HepG2 (cell line): ENCODE results near the gene LRPAP1. TPM values are rescaled to one million over a fixed set of nuclear protein-coding genes. Genes with fewer than 3 reads are reported as not detected.
A peak's percentile ranks its signal among the peaks of the same experiment; 100 is the strongest.

Source experiments
- ELF4 ChIP-seq: sonication (generic); formaldehyde crosslinking; IDR thresholded peaks from 2 replicates; pipeline ENCODE4 v1.5.0; 2020; ENCODE audit warnings: missing genetic modification reagents, mild to moderate bottlenecking, moderate library complexity, borderline replicate concordance
- KLF16 ChIP-seq, 2 experiments: sonication (generic) in 1 of 2; formaldehyde crosslinking in 1 of 2; IDR thresholded peaks; 2 replicates each; pipeline versions ENCODE4 v1.6.1 to v1.8.0; 2016 to 2023; ENCODE audit warnings: missing genetic modification reagents in 2 of 2, missing compliant biosample characterization in 1 of 2
- MXI1 ChIP-seq: IDR thresholded peaks from 3 replicates; pipeline ENCODE4 v1.6.1; 2012; ENCODE audit warnings: low read depth, low read length, inconsistent platforms, borderline replicate concordance
- MYC ChIP-seq: sonication (generic); formaldehyde crosslinking; IDR thresholded peaks from 2 replicates; pipeline ENCODE4 v1.9.0; 2021; ENCODE audit warnings: missing genetic modification reagents, borderline replicate concordance
- NR0B2 ChIP-seq: sonication (generic); formaldehyde crosslinking; IDR thresholded peaks from 2 replicates; pipeline ENCODE4 v1.4.0; 2020; ENCODE audit warnings: mild to moderate bottlenecking, missing genetic modification reagents
- NR1H2 ChIP-seq: sonication (generic); formaldehyde crosslinking; IDR thresholded peaks from 2 replicates; pipeline ENCODE4 v1.8.1; 2022; ENCODE audit warnings: low read depth, missing genetic modification reagents, borderline replicate concordance
- PAXIP1 ChIP-seq: sonication (generic); formaldehyde crosslinking; conservative IDR thresholded peaks from 2 replicates; pipeline ENCODE4 v1.4.0; 2020; ENCODE audit warnings: mild to moderate bottlenecking, missing genetic modification reagents, moderate library complexity
- PCBP2 ChIP-seq: fragments of 200-400 bp; formaldehyde crosslinking; optimal IDR thresholded peaks from 2 replicates; pipeline ENCODE3; 2018; ENCODE audit warnings: low read length, low read depth; ENCODE audit not compliant: poor library complexity, severe bottlenecking
- PHF21A ChIP-seq: sonication (generic); formaldehyde crosslinking; IDR thresholded peaks from 2 replicates; pipeline ENCODE4 v1.5.0; 2020; ENCODE audit warnings: mild to moderate bottlenecking, missing genetic modification reagents
- PLSCR1 ChIP-seq: sonication (generic); formaldehyde crosslinking; IDR thresholded peaks from 2 replicates; pipeline ENCODE4 v1.5.0; 2020; ENCODE audit warnings: missing genetic modification reagents, mild to moderate bottlenecking, borderline replicate concordance
- SMAD3 ChIP-seq: sonication (generic); formaldehyde crosslinking; IDR thresholded peaks from 2 replicates; pipeline ENCODE4 v1.4.0; 2020; ENCODE audit warnings: missing genetic modification reagents
- SNAPC5 ChIP-seq: sonication (generic); formaldehyde crosslinking; IDR thresholded peaks from 2 replicates; pipeline ENCODE4 v1.8.1; 2023; ENCODE audit warnings: mild to moderate bottlenecking, missing genetic modification reagents, borderline replicate concordance
- SRF ChIP-seq: IDR thresholded peaks from 2 replicates; pipeline ENCODE4 v1.6.1; 2011; ENCODE audit warnings: mild to moderate bottlenecking, low read depth, low read length, moderate library complexity
- ZBTB14 ChIP-seq: sonication (generic); formaldehyde crosslinking; IDR thresholded peaks from 2 replicates; pipeline ENCODE4 v1.4.0; 2020; ENCODE audit warnings: missing genetic modification reagents
- ZBTB20 ChIP-seq: sonication (generic); formaldehyde crosslinking; IDR thresholded peaks from 2 replicates; pipeline ENCODE4 v1.8.1; 2023; ENCODE audit warnings: missing genetic modification reagents, low read depth, mild to moderate bottlenecking, borderline replicate concordance
- ZEB1 ChIP-seq: IDR thresholded peaks from 2 replicates; pipeline ENCODE4 v1.6.1; 2012; ENCODE audit warnings: mild to moderate bottlenecking, low read depth, inconsistent platforms; ENCODE audit not compliant: insufficient replicate concordance
- ZFYVE20 ChIP-seq: sonication (generic); formaldehyde crosslinking; IDR thresholded peaks from 2 replicates; pipeline ENCODE4 v1.8.0; 2023; ENCODE audit warnings: low read depth, mild to moderate bottlenecking, moderate library complexity, missing genetic modification reagents, borderline replicate concordance
- ZIK1 ChIP-seq: sonication (generic); formaldehyde crosslinking; IDR thresholded peaks from 2 replicates; pipeline ENCODE4 v1.5.0; 2020; ENCODE audit warnings: mild to moderate bottlenecking, low read depth, missing genetic modification reagents, borderline replicate concordance
- ZNF230 ChIP-seq: sonication (generic); formaldehyde crosslinking; IDR thresholded peaks from 2 replicates; pipeline ENCODE4 v1.4.0; 2020; ENCODE audit warnings: mild to moderate bottlenecking, missing genetic modification reagents
- ZNF317 ChIP-seq: sonication (generic); formaldehyde crosslinking; IDR thresholded peaks from 2 replicates; pipeline ENCODE4 v1.5.0; 2020; ENCODE audit warnings: mild to moderate bottlenecking, missing genetic modification reagents
- ZNF569 ChIP-seq: sonication (generic); formaldehyde crosslinking; IDR thresholded peaks from 2 replicates; pipeline ENCODE4 v1.5.0; 2020; ENCODE audit warnings: mild to moderate bottlenecking, missing genetic modification reagents, moderate library complexity, borderline replicate concordance
- ZNF615 ChIP-seq: sonication (generic); formaldehyde crosslinking; IDR thresholded peaks from 2 replicates; pipeline ENCODE4 v1.5.0; 2020; ENCODE audit warnings: mild to moderate bottlenecking, missing genetic modification reagents, borderline replicate concordance
- polyA plus RNA-seq, 8 experiments: library from polyadenylated mRNA; depleted of rRNA in 3 of 8; stranded (reverse) in 7 of 8; unstranded in 1 of 8; fragments of >200 nt; fragmentation: Illumina TruSeq in 4 of 8; extraction: Trizol in 4 of 8; gene quantifications; 2 replicates each; pipeline versions ENCODE4 v1.2.1 to v1.2.3, GENCODE V29; 2011 to 2016; ENCODE audit warnings: low read depth in 4 of 8, missing spikeins in 1 of 8, mixed read lengths in 1 of 8; ENCODE audit not compliant: insufficient read depth in 1 of 8
- total RNA-seq, 5 experiments: library from RNA; depleted of rRNA; stranded (reverse); fragments of >200 nt; fragmentation: Illumina TruSeq; extraction: Trizol; gene quantifications; 2 replicates each; pipeline ENCODE4 v1.2.3, GENCODE V29; 2016; ENCODE audit warnings: low read depth in 1 of 5

The LRPAP1 gene
- total and polyA plus RNA-seq, 2 of the 13 experiments (the other 11 are each of a cell fraction or from before 2014, with no cell fraction given): 153 to 191 TPM

GRCh38 chr4:3531879-3532750, at the start of gene LRPAP1 (continued):
- TF ChIP-seq ZNF317 (CRISPR knock-in tag) (no peak), ZBTB20 (CRISPR knock-in tag) (peak; percentile 33; the same call in 1 of the 2 replicates), NR1H2 (0 out of 2 replicates have a peak, but pooled peaks have one; percentile 32), ZNF615 (no peak), ZNF569 (no peak), MYC (peak; percentile 44; the same call in 1 of the 2 replicates), PLSCR1 (CRISPR knock-in tag) (no peak), ZBTB14 (peak; percentile 54), PHF21A (CRISPR knock-in tag) (no peak), SNAPC5 (CRISPR knock-in tag) (no peak), MXI1 (peak; percentile 90; the same call in 1 of the 3 replicates), ZIK1 (CRISPR knock-in tag) (no peak; the same call in 1 of the 2 replicates), SMAD3 (CRISPR knock-in tag) (peak; percentile 65; the same call in 1 of the 2 replicates), ELF4 (CRISPR knock-in tag) (no peak), ZFYVE20 (CRISPR knock-in tag) (no peak), PAXIP1 (CRISPR knock-in tag) (no peak; the same call in 1 of the 2 replicates), KLF16 (CRISPR knock-in tag; IDR thresholded peaks at IDR 0.05) (peak in 1 of 2 experiments; percentile 53; a peak in 1 of 4 replicates), PCBP2 (no peak), ZEB1 (no peak), SRF (no peak), NR0B2 (peak; percentile 24; the same call in 1 of the 2 replicates), ZNF230 (peak; percentile 63; the same call in 1 of the 2 replicates)
